IPS-20b (cell line): ENCODE results near the gene PRKCB.

ENCODE experiments used
- H3K27ac ChIP-seq: one replicate; pipeline ENCODE4 v1.5.1; 2013; ENCODE audit warnings: low read length
- H3K27me3 ChIP-seq: 2 replicates; pipeline ENCODE4 v1.6.1; 2013; ENCODE audit warnings: mild to moderate bottlenecking, low read length, inconsistent platforms; ENCODE audit not compliant: insufficient read depth
- H3K36me3 ChIP-seq: 2 replicates; pipeline ENCODE4 v1.6.1; 2013; ENCODE audit warnings: low read depth, mild to moderate bottlenecking, inconsistent platforms, low read length, moderate library complexity; ENCODE audit not compliant: insufficient read depth
- H3K4me1 ChIP-seq: 2 replicates; pipeline ENCODE4 v1.6.1; 2013; ENCODE audit warnings: mild to moderate bottlenecking, control low read depth, inconsistent platforms, low read length, moderate library complexity; ENCODE audit not compliant: insufficient read depth
- H3K4me3 ChIP-seq: 2 replicates; pipeline ENCODE4 v1.5.1; 2013; ENCODE audit warnings: mild to moderate bottlenecking, low read length, inconsistent platforms
- H3K9ac ChIP-seq: 2 replicates; pipeline ENCODE4 v1.6.1; 2013; ENCODE audit warnings: low read depth, mild to moderate bottlenecking, inconsistent platforms, low read length, moderate library complexity
- H3K9me3 ChIP-seq: 2 replicates; pipeline ENCODE4 v1.6.1; 2013; ENCODE audit warnings: mild to moderate bottlenecking, low read depth, low read length, inconsistent platforms; ENCODE audit not compliant: insufficient read depth

The PRKCB gene

DNA sequence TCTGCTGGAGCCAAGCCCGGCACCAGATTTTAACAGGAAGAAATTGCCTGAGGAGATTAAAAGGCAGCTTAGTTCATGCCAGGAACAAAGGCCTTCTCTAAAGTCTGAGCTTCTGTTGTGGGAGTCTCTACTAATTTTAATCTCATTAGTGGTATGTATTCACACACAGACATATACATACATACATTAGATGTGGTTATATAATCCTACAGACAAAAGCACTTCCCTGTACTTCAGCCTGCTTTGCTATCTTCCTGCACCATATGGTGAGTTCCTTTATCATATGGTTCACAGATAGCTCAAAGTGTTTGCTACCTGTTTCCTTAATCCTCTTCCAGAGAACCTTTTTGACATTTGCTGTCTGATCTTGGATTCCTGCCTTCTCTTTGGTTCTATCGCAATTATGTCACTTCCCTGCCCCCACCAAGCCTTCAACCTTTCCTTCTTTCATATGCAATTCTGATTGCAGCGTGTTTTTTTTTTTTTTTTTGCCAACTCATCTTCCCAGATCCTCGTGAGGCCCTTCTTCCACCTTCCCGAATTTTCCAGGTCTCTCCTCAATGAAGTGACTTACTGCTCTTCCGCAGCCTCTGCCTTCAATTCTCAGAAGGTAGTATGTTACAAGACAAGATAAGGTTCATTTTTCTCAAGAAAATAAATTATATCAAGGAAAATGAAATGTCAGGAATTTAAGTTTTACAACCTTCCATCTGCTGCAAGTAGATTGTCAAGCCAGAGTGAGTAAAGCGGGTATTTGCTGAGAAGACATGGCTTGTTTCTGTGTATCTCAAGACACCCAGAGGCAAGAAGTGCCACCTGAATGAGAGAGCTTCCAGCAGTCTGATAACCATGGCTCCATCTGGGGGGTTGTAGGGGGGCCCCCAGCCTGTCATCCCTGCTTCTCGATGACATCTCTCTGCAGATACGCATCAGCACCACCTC is 300.1 kb downstream of the PRKCB start:
- no peak overlapping the region for H3K27ac ChIP-seq
- H3K9me3 ChIP-seq = no peaks in the 10 kb centered on the region
- peak overlapping the region; percentile 43; the same call in 1 of the 2 replicates for H3K9ac ChIP-seq
- H3K27me3 ChIP-seq = no peaks in the 10 kb centered on the region
- peaks cover 35% of the 10 kb centered on the region for H3K4me1 ChIP-seq
- H3K36me3 ChIP-seq = no peaks in the 10 kb centered on the region
- peak overlapping the region; percentile 10; the same call in 1 of the 2 replicates for H3K4me3 ChIP-seq

DNA sequence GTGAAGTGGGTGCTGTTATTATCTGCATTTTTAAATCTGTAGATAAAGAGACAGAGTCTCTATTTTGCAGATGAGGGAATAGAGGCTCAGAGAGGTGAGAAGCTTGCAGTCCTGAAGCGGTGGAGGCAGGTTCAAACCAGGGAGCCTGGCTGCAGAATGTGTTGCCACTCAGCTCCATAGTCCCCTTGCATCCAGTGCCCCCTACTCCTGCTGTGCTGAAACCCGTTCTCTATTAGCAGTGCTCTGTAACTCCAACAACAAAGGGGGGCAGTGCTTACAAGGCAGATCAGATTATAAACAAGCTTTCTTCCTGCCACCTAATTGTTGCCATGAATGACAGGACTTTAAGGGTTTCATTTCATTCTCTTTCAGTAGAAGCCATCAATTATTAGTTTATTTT is 302.2 kb downstream of the PRKCB start:
- Histone ChIP-seq H3K9ac (peak overlapping the region; percentile 43; the same call in 1 of the 2 replicates), H3K27ac (peak overlapping the region; percentile 41), H3K4me3 (no peak overlapping the region), H3K9me3 (no peaks in the 10 kb centered on the region), H3K36me3 (no peaks in the 10 kb centered on the region), H3K4me1 (peaks cover 37% of the 10 kb centered on the region), H3K27me3 (no peaks in the 10 kb centered on the region)

DNA sequence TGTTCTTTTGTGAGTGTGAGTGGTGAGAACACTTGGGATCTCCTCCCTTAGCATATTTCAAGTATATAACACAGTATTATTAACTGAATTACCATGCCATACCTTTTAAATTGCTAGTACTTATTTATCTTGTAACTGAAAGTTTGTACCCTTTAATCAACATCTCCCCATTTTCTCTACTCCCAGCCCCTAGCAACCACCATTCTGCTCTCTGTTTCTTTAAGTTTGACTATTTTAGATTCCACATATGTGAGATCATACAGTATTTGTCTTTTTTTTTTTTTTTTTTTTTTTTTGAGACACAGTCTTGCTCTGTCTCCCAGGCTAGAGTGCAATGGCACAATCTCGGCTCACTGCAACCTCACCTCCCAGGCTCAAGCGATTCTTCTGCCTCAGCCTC is 302.8 kb downstream of the PRKCB start:
- Histone ChIP-seq H3K9me3 (no peaks in the 10 kb centered on the region), H3K27ac (no peak overlapping the region), H3K4me3 (no peak overlapping the region)

DNA sequence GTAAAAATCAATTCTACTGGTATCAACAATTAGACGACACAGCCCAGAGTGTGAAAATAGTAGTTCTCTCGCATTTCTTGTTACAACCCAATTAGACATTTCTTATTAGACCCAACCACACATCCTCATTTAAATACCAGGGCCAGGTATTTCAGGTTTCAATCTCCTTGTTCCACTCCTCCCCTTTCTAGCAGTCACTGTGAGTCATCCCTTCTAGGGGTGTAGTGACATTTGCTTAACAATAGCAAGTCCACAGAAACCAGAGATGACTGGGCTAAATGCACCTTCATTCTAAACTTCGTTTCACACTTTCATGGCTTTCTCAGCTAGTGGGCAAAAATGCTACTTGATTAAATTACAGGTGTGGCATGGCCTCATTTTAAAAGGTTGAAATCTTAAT is 303.5 kb downstream of the PRKCB start:
- Histone ChIP-seq H3K4me3 (peak overlapping the region; percentile 10; the same call in 1 of the 2 replicates), H3K9ac (peak overlapping the region; percentile 56; the same call in 1 of the 2 replicates), H3K36me3 (no peaks in the 10 kb centered on the region)

More for the DNA sequence above, 302.8 kb downstream of the PRKCB start:
- Histone ChIP-seq H3K9ac (peak overlapping the region; percentile 43; the same call in 1 of the 2 replicates), H3K27me3 (no peaks in the 10 kb centered on the region), H3K36me3 (no peaks in the 10 kb centered on the region), H3K4me1 (peaks cover 37% of the 10 kb centered on the region)

DNA sequence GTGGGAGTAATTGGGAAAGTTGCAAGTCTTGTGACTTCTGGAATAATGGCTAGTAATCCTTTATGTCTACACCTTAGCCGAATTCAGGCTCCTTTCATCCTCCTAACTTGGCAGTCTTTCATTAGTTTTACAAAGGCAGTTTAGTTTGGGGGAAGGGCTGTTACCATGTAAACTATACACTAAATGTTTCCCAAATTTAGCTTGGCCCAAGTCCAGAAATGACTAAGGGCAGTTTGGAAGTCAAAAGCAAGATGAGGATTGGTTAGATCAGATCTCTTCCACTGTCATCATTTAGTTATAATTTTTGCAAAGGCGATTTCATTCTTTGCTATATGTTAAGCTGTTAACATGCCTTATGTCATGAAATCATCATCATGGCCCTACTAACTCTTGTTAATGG is 304.9 kb downstream of the PRKCB start:
- Histone ChIP-seq H3K9ac (no peak overlapping the region), H3K4me1 (peaks cover 34% of the 10 kb centered on the region), H3K36me3 (no peaks in the 10 kb centered on the region), H3K9me3 (no peaks in the 10 kb centered on the region), H3K27me3 (no peaks in the 10 kb centered on the region), H3K27ac (no peak overlapping the region), H3K4me3 (no peak overlapping the region)

More for the DNA sequence above, 303.5 kb downstream of the PRKCB start:
- no peaks in the 10 kb centered on the region for H3K27me3 ChIP-seq
- H3K4me1 ChIP-seq = peaks cover 37% of the 10 kb centered on the region
- peak overlapping the region; percentile 65 for H3K27ac ChIP-seq
- no peaks in the 10 kb centered on the region for H3K9me3 ChIP-seq

DNA sequence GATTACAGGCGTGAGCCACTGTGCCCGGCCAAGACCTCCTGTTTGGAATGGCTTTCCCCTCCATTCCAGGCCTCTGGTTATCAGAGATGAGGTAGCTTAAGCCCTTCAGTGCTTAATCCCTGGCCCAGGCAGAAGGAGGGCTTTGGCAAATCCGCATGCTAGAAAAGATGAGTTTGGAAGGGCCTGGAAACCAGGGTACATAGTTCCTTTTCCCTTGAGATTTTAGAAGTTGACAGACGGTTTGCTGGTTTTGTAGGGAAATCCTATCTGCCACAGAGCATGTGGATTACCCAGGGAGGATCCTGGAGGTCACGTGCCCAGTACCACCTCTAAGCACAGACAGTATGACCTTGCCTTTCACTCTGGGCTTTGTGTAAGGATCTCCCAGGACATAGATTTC is 305.7 kb downstream of the PRKCB start:
- Histone ChIP-seq H3K27ac (no peak overlapping the region), H3K4me1 (peaks cover 26% of the 10 kb centered on the region), H3K9me3 (no peaks in the 10 kb centered on the region), H3K4me3 (no peak overlapping the region), H3K27me3 (no peaks in the 10 kb centered on the region), H3K9ac (no peak overlapping the region), H3K36me3 (no peaks in the 10 kb centered on the region)

DNA sequence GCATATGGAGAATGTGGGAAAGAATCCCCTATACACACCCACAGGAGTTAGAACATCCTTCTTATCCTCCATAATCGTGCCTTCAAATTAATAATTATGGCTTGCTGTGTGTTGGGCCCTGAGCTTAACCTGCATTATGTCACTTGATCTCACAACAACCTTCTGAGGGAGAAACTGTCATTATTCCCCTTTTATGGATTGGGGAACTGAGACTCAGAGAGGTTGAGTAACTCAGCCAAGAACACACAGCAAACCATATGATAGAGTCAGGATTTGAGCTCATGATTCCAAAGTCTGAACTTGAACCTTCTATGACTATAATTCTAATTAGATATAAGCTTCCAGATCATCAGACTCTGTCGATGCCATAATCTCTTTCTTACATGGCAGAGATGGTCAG is 306.1 kb downstream of the PRKCB start:
- H3K27ac ChIP-seq = no peak overlapping the region
- no peaks in the 10 kb centered on the region for H3K9me3 ChIP-seq
- peaks cover 26% of the 10 kb centered on the region for H3K4me1 ChIP-seq
- H3K4me3 ChIP-seq = no peak overlapping the region
- no peaks in the 10 kb centered on the region for H3K36me3 ChIP-seq
- H3K9ac ChIP-seq = no peak overlapping the region
- H3K27me3 ChIP-seq = no peaks in the 10 kb centered on the region

DNA sequence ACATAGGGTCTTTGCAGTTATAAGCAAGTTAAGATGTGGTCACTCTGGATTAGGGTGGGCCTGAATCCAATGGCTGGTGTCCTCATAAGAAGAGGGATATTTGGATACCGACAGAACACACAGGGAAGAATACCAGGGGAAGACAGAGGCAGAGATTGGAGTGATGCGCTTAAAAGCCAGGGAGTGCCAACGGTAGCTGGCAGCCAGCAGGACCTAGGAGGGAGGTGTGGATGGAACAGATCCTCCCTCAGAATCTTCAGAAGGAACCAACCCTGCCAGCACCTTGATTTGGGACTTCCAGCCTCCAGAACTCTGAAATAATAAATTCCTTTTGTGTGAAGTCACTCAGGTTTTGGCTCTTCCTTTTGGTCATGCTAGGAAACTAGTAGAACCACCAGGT is 310.1 kb downstream of the PRKCB start:
- H3K9me3 ChIP-seq = no peaks in the 10 kb centered on the region
- no peak overlapping the region for H3K9ac ChIP-seq
- H3K36me3 ChIP-seq = no peaks in the 10 kb centered on the region
- H3K27me3 ChIP-seq = no peaks in the 10 kb centered on the region
- no peak overlapping the region for H3K27ac ChIP-seq
- peaks cover 3% of the 10 kb centered on the region; the same call in 1 of the 2 replicates for H3K4me1 ChIP-seq
- no peak overlapping the region for H3K4me3 ChIP-seq

DNA sequence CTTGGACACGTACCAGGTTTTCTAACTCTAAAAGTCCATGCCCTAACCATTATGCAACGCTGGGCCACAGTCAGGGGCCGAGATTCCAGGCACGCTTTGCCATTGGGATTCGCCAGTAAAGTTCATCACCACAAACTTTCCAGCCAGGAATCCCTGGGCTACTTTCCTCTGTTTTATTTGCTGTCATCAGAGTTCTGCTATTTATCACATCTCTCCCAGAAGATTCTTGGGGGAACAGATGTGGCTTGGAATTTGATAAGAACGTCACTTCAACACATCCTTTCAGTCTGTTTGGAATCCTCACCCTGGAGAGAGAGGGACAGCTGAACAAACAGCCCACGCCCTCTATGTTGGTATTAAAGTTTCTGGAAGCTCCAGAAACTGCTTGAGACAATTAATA is 310.7 kb downstream of the PRKCB start:
- Histone ChIP-seq H3K36me3 (no peaks in the 10 kb centered on the region), H3K4me3 (no peak overlapping the region), H3K27me3 (no peaks in the 10 kb centered on the region), H3K4me1 (peaks cover 4% of the 10 kb centered on the region; the same call in 1 of the 2 replicates), H3K27ac (no peak overlapping the region), H3K9ac (no peak overlapping the region), H3K9me3 (no peaks in the 10 kb centered on the region)

DNA sequence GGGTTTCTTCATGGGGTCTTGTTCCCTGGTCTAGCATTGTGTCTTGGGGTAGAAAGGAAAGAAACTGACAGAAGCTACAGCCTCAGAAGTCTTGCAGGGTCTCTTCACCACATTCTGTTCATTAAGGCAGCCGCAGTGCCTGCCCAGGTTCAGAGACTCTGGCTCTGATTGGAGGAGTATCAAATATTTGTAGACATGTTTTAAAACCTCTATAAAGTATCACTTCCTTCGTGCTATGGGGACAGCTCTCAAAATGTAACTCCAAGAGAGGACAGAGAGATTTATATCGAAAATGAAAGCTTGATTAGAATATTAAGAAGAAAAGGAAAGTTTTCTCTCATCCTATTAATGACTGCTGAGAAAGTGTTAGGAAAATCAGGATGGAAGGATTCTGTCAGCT is 313.3 kb downstream of the PRKCB start:
- peaks cover 6% of the 10 kb centered on the region for H3K4me1 ChIP-seq

DNA sequence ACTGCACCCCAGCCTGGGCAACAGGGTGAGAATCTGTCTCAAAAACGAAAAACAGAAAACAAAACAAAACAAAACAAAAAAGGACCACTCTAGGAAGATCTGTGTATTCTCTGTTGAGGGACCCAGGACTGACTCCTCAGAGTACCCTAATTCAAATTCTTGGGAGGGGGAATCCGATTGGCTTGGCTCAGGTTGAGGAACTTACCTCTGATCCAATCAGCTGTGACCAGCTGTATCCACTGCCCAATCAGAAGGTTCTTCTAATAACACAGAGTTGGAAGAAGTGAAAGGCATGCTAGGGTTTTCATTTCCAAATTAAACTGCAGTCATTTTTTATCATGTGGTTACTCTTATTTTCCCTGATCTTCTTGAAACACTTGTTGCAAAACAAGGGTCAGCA is 314.5 kb downstream of the PRKCB start:
- no peak overlapping the region for H3K27ac ChIP-seq
- no peaks in the 10 kb centered on the region for H3K9me3 ChIP-seq
- peaks cover 6% of the 10 kb centered on the region for H3K4me1 ChIP-seq
- no peak overlapping the region for H3K9ac ChIP-seq
- H3K27me3 ChIP-seq = no peaks in the 10 kb centered on the region
- no peak overlapping the region for H3K4me3 ChIP-seq
- no peaks in the 10 kb centered on the region for H3K36me3 ChIP-seq

More for the DNA sequence above, 313.3 kb downstream of the PRKCB start:
- Histone ChIP-seq H3K36me3 (no peaks in the 10 kb centered on the region), H3K4me3 (no peak overlapping the region), H3K27me3 (no peaks in the 10 kb centered on the region), H3K9me3 (no peaks in the 10 kb centered on the region), H3K27ac (no peak overlapping the region), H3K9ac (no peak overlapping the region)

DNA sequence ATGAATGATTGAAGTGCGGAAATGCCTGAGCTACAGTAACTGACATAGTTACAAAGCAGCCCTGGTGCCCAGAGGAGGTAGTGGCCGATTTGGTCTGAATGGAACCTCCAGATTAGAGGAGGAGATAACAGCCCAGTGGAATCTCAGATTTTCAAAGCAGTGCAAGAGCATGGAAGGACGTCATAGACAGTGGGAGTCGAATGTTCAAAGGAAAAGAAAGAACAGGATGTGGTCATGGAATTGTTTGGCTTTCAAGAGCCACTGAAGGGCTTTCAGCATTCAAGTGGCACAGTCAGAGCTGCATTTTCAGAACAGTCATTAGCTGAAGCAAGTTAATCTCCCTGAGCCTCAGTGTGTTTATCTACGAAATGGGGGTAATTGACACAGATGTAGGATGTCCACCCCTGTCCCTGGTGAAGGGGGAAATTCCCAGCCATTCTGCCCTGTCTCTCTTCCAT is 315.7 kb downstream of the PRKCB start:
- H3K36me3 ChIP-seq = no peaks in the 10 kb centered on the region

More for the DNA sequence above, 315.7 kb downstream of the PRKCB start:
- Histone ChIP-seq H3K27ac (no peak overlapping the region), H3K4me1 (peaks cover 6% of the 10 kb centered on the region), H3K9me3 (no peaks in the 10 kb centered on the region), H3K27me3 (no peaks in the 10 kb centered on the region), H3K4me3 (no peak overlapping the region), H3K9ac (no peak overlapping the region)
